A673 (cell line): ENCODE measurements around the gene GPR176. TPM values are rescaled to one million over a fixed set of nuclear protein-coding genes. Genes with fewer than 3 reads are reported as not detected.
A peak's percentile ranks its signal among the peaks of the same experiment; 100 is the strongest.

Source experiments
- BruUV-seq: library from RNA; stranded (reverse); fragments of 400-500 nt; replicated peaks from 2 replicates; lab custom pipeline; 2021; lab: Mats Ljungman, UMichigan
- CTCF ChIA-PET: fragments of 300-600 bp; sonication (Branson Sonifier 250); formaldehyde crosslinking; loops from one replicate; lab custom pipeline; 2022; ENCODE audit warnings: antibody characterized with exemption; lab: Charles Lee
- POLR2A ChIA-PET: fragments of 300-600 bp; sonication (Branson Sonifier 250); formaldehyde crosslinking; loops from one replicate; lab custom pipeline; 2022; ENCODE audit warnings: antibody characterized with exemption; ENCODE audit not compliant: low non-redundant PET; lab: Charles Lee
- DNase-seq: peaks from one replicate; pipeline ENCODE4 v3.0.0-alpha.2; 2015; ENCODE audit warnings: low spot score
- H3K27ac ChIP-seq: fragments of 200-600 bp; sonication (generic); 2 replicates; pipeline ENCODE4 v1.5.1; 2016; ENCODE audit warnings: mixed run types, low read depth, mild to moderate bottlenecking, mixed read lengths, antibody characterized with exemption, low read length; ENCODE audit not compliant: poor library complexity, severe bottlenecking
- H3K27me3 ChIP-seq: fragments of 200-600 bp; sonication (generic); replicated peaks from 2 replicates; pipeline ENCODE4 v1.6.1; 2017; ENCODE audit warnings: mixed run types, low read depth, mild to moderate bottlenecking, mixed read lengths, antibody characterized with exemption, low read length; ENCODE audit not compliant: insufficient read depth, poor library complexity
- H3K36me3 ChIP-seq: fragments of 200-600 bp; sonication (generic); 2 replicates; pipeline ENCODE4 v1.6.1; 2016; ENCODE audit warnings: mixed run types, mild to moderate bottlenecking, mixed read lengths, antibody characterized with exemption, low read length; ENCODE audit not compliant: insufficient read depth, poor library complexity, severe bottlenecking
- H3K4me1 ChIP-seq: fragments of 200-600 bp; sonication (generic); 2 replicates; pipeline ENCODE4 v1.6.1; 2017; ENCODE audit warnings: mixed run types, mild to moderate bottlenecking, mixed read lengths, antibody characterized with exemption, low read length; ENCODE audit not compliant: insufficient read depth, poor library complexity, severe bottlenecking
- H3K4me3 ChIP-seq: fragments of 200-600 bp; sonication (generic); 2 replicates; pipeline ENCODE4 v1.5.1; 2016; ENCODE audit warnings: low read depth, mixed run types, mild to moderate bottlenecking, mixed read lengths, low read length; ENCODE audit not compliant: poor library complexity, severe bottlenecking
- H3K9me3 ChIP-seq: fragments of 200-600 bp; sonication (generic); 2 replicates; pipeline ENCODE4 v1.6.1; 2016; ENCODE audit warnings: mixed run types, low read depth, mild to moderate bottlenecking, mixed read lengths, antibody characterized with exemption, low read length; ENCODE audit not compliant: poor library complexity, severe bottlenecking
- CTCF ChIP-seq: fragments of 300-800, 200-600 bp; sonication (generic); conservative IDR thresholded peaks from 2 replicates; pipeline ENCODE4 v1.5.1; 2017; ENCODE audit warnings: low read depth, mild to moderate bottlenecking, antibody characterized with exemption, low read length, moderate library complexity, mixed read lengths
- EZH2 ChIP-seq: fragments of 200-600 bp; sonication (generic); IDR thresholded peaks from 2 replicates; pipeline ENCODE4 v1.6.1; 2017; ENCODE audit warnings: borderline replicate concordance, low read depth, mild to moderate bottlenecking, mixed read lengths, antibody characterized with exemption, low read length; ENCODE audit not compliant: poor library complexity, severe bottlenecking
- intact Hi-C: fragments of 100-400 bp; cut with micrococcal nuclease; formaldehyde crosslinking; loops from one replicate; pipeline ENCODE4 v1.10.0; 2022; ENCODE audit not compliant: unreplicated experiment
- total RNA-seq: library from RNA; stranded (reverse); gene quantifications from 2 replicates; pipeline ENCODE4 v1.2.3, GENCODE V29; 2021

GPR176 gene
- total RNA-seq, 1 experiment from 2014 or later, result 5.6 TPM

- no peak for DNase-seq
- no peak for TF ChIP-seq EZH2
- no peak for TF ChIP-seq CTCF
- Histone ChIP-seq H3K4me3 (no peak overlapping the region), H3K27ac (no peak overlapping the region), H3K36me3 (no peaks in the 10 kb centered on the region), H3K27me3 (no peaks in the 10 kb centered on the region), H3K9me3 (no peaks in the 10 kb centered on the region), H3K4me1 (no peaks in the 10 kb centered on the region)
- ChIA-PET CTCF (no interaction called here), POLR2A (no interaction called here)
- intact Hi-C loops, result no loop called here
- BruUV-seq, result no TSS peak
Measured at GRCh38 chr15:39904115-39904514, 16.0 kb downstream of the GPR176 start.

GRCh38 chr15:39898317-39898716 lies 21.7 kb downstream of the GPR176 start:
- DNase-seq, result peak; percentile 43
- ChIA-PET POLR2A (interaction anchor here (0.6 kb wide), 1 partner anchor 1222 kb away, joined by 7 read pairs; no protein-coding TSS in a partner anchor), CTCF (no interaction called here)
- Histone ChIP-seq H3K4me3 (no peak overlapping the region), H3K36me3 (no peaks in the 10 kb centered on the region), H3K9me3 (no peaks in the 10 kb centered on the region), H3K27ac (no peak overlapping the region), H3K27me3 (no peaks in the 10 kb centered on the region), H3K4me1 (peaks cover 7% of the 10 kb centered on the region)
- TF ChIP-seq CTCF (no peak), EZH2 (no peak)
- intact Hi-C loops, result no loop called here
- no TSS peak for BruUV-seq

GRCh38 chr15:39896846-39897245 lies 23.2 kb downstream of the GPR176 start:
- Histone ChIP-seq H3K9me3 (no peaks in the 10 kb centered on the region), H3K27me3 (no peaks in the 10 kb centered on the region), H3K27ac (no peak overlapping the region), H3K36me3 (no peaks in the 10 kb centered on the region), H3K4me1 (peaks cover 7% of the 10 kb centered on the region), H3K4me3 (no peak overlapping the region)
- POLR2A ChIA-PET, result no interaction called here
- TF ChIP-seq EZH2, result no peak
- TF ChIP-seq CTCF, result no peak
- CTCF ChIA-PET, result no interaction called here
- BruUV-seq, result no TSS peak
- DNase-seq, result no peak
- intact Hi-C loops, result no loop called here
